A549 (cell line): ENCODE measurements around the gene CORO2B.

Experiments
- EP300 ChIP-seq, 2 experiments: fragments of >200 bp; sonication (Bioruptor Twin); formaldehyde crosslinking; IDR thresholded peaks; 2 replicates in 1 of 2; 3 replicates in 1 of 2; pipeline ENCODE4 v1.6.1; 2016 to 2017
- HDAC2 ChIP-seq: fragments of 200-600 bp; sonication (generic); IDR thresholded peaks from 2 replicates; pipeline ENCODE4 v1.6.1; 2016
- KDM5A ChIP-seq: fragments of 200-600 bp; sonication (generic); IDR thresholded peaks from 2 replicates; pipeline ENCODE4 v1.6.1; 2016; ENCODE audit warnings: antibody characterized with exemption, mild to moderate bottlenecking
- MYC ChIP-seq: IDR thresholded peaks from 2 replicates; pipeline ENCODE4 v1.6.1; 2012; ENCODE audit warnings: mild to moderate bottlenecking, inconsistent platforms, low read length, improper control_type of control experiment, borderline replicate concordance
- NPAS2 ChIP-seq: fragments of 250-450 bp; sonication (Bioruptor Pico); IDR thresholded peaks from 2 replicates; pipeline ENCODE4 v1.8.0; 2022; ENCODE audit warnings: mild to moderate bottlenecking, moderate library complexity, borderline replicate concordance
- POLR2A ChIP-seq: IDR thresholded peaks from 2 replicates; pipeline ENCODE4 v1.6.1; 2012; ENCODE audit warnings: mild to moderate bottlenecking, low read length
- SMC3 ChIP-seq: fragments of >200 bp; sonication (Bioruptor Twin); formaldehyde crosslinking; IDR thresholded peaks from 3 replicates; pipeline ENCODE4 v1.6.1; 2018; ENCODE audit warnings: inconsistent platforms
- SREBF2 ChIP-seq: fragments of 450-650 bp; IDR thresholded peaks from 2 replicates; pipeline ENCODE4 v1.6.1; 2014; ENCODE audit warnings: mild to moderate bottlenecking, moderate library complexity
- ZFP36 ChIP-seq: fragments of 450-650 bp; IDR thresholded peaks from 2 replicates; pipeline ENCODE4 v1.6.1; 2014; ENCODE audit warnings: borderline replicate concordance; ENCODE audit not compliant: partially characterized antibody
- TF ChIP-seq, protein P1 (sequence below): fragments of >200 bp; sonication (Bioruptor Twin); formaldehyde crosslinking; IDR thresholded peaks from 3 replicates; pipeline ENCODE4 v1.5.1; 2016
- TF ChIP-seq, protein P2 (sequence below): fragments of 150-350 bp; IDR thresholded peaks from 2 replicates; pipeline ENCODE4 v1.6.1; 2014; ENCODE audit warnings: low read depth, mild to moderate bottlenecking, low read length
- TF ChIP-seq, protein P3 (sequence below): fragments of 200-600 bp; sonication (generic); IDR thresholded peaks from 2 replicates; pipeline ENCODE4 v1.6.1; 2016; ENCODE audit warnings: antibody characterized with exemption, mild to moderate bottlenecking, moderate library complexity
- TF ChIP-seq, protein P4 (sequence below): IDR thresholded peaks from 2 replicates; pipeline ENCODE4 v1.6.1; 2012

DNA sequence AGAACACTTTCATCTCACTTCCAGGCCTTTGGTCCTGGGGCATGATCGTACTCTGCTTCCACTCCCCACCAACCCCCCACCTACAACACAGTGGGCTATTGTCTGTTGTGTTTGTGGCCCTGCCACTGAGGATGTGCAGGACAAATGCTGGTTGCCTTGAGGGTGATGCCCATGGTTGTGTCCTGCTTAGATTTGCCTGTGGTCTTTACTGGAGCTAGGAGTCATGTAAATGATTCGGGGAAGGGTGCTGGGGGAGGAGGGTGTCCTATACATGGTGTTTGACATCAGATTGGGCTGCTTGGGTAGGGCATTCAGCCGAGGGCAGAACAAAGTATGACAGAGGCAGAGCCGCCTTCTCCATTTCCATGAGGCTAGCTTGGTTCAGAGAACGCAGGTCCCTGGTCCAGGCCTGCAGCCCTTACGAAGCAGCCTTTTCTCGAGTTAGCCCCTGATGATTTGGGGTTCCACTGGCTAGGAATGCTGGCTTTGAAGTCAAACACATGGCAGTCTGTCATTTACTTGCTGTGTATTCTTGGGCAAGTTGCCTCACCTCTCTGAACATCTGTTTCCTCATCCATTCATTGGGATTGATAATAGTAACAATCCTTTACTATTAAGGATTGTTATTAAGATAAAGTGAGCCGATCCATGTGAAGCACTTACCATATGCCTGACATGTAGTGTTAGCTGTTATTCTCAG, 6.9 kb downstream of the CORO2B start:
- TF ChIP-seq, protein P1, sequence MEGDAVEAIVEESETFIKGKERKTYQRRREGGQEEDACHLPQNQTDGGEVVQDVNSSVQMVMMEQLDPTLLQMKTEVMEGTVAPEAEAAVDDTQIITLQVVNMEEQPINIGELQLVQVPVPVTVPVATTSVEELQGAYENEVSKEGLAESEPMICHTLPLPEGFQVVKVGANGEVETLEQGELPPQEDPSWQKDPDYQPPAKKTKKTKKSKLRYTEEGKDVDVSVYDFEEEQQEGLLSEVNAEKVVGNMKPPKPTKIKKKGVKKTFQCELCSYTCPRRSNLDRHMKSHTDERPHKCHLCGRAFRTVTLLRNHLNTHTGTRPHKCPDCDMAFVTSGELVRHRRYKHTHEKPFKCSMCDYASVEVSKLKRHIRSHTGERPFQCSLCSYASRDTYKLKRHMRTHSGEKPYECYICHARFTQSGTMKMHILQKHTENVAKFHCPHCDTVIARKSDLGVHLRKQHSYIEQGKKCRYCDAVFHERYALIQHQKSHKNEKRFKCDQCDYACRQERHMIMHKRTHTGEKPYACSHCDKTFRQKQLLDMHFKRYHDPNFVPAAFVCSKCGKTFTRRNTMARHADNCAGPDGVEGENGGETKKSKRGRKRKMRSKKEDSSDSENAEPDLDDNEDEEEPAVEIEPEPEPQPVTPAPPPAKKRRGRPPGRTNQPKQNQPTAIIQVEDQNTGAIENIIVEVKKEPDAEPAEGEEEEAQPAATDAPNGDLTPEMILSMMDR, result no peak
- TF ChIP-seq ZFP36 (peak; percentile 67), SMC3 (no peak), POLR2A (no peak), KDM5A (no peak), MYC (no peak), SREBF2 (no peak), NPAS2 (no peak), EP300 (IDR thresholded peaks at IDR 0.05) (no peak), HDAC2 (no peak)
- TF ChIP-seq, protein P2, sequence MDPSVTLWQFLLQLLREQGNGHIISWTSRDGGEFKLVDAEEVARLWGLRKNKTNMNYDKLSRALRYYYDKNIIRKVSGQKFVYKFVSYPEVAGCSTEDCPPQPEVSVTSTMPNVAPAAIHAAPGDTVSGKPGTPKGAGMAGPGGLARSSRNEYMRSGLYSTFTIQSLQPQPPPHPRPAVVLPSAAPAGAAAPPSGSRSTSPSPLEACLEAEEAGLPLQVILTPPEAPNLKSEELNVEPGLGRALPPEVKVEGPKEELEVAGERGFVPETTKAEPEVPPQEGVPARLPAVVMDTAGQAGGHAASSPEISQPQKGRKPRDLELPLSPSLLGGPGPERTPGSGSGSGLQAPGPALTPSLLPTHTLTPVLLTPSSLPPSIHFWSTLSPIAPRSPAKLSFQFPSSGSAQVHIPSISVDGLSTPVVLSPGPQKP, result no peak
- TF ChIP-seq, protein P3, sequence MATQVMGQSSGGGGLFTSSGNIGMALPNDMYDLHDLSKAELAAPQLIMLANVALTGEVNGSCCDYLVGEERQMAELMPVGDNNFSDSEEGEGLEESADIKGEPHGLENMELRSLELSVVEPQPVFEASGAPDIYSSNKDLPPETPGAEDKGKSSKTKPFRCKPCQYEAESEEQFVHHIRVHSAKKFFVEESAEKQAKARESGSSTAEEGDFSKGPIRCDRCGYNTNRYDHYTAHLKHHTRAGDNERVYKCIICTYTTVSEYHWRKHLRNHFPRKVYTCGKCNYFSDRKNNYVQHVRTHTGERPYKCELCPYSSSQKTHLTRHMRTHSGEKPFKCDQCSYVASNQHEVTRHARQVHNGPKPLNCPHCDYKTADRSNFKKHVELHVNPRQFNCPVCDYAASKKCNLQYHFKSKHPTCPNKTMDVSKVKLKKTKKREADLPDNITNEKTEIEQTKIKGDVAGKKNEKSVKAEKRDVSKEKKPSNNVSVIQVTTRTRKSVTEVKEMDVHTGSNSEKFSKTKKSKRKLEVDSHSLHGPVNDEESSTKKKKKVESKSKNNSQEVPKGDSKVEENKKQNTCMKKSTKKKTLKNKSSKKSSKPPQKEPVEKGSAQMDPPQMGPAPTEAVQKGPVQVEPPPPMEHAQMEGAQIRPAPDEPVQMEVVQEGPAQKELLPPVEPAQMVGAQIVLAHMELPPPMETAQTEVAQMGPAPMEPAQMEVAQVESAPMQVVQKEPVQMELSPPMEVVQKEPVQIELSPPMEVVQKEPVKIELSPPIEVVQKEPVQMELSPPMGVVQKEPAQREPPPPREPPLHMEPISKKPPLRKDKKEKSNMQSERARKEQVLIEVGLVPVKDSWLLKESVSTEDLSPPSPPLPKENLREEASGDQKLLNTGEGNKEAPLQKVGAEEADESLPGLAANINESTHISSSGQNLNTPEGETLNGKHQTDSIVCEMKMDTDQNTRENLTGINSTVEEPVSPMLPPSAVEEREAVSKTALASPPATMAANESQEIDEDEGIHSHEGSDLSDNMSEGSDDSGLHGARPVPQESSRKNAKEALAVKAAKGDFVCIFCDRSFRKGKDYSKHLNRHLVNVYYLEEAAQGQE, result no peak
- TF ChIP-seq, protein P4, sequence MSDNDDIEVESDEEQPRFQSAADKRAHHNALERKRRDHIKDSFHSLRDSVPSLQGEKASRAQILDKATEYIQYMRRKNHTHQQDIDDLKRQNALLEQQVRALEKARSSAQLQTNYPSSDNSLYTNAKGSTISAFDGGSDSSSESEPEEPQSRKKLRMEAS, result peak; percentile 17; the same call in 1 of the 2 replicates
